ENCODE results near the gene SNX10.

The SNX10 gene

GRCh38 chr7:26390016-26390415 lies 98.4 kb downstream of the SNX10 start:
- Histone ChIP-seq H3K79me2 (ENCODE audit: control insufficient read depth, low read length) (no peaks in the 10 kb centered on the region), H3K27ac (ENCODE audit: low read depth, low read length) (no peak overlapping the region), H3K4me1 (ENCODE audit: control insufficient read depth, low read length) (peaks cover 6% of the 10 kb centered on the region; the same call in 1 of the 2 replicates), H3K9me3 (ENCODE audit: control insufficient read depth, insufficient read depth, low read length) (no peaks in the 10 kb centered on the region), H3F3A (ENCODE audit: control insufficient read depth, insufficient read depth) (peaks cover 3% of the 10 kb centered on the region; the same call in 1 of the 2 replicates), H3K4me2 (ENCODE audit: low read length) (no peak overlapping the region), H3K36me3 (ENCODE audit: control insufficient read depth, low read length) (no peaks in the 10 kb centered on the region), H3K9me2 (replicated peaks; ENCODE audit: control insufficient read depth, low read length) (no peaks in the 10 kb centered on the region), H3K27me3 (ENCODE audit: control insufficient read depth, low read length) (peaks cover 67% of the 10 kb centered on the region), H4K20me1 (ENCODE audit: control insufficient read depth, insufficient read depth, low read depth, low read length) (no peaks in the 10 kb centered on the region), H3K4me3 (ENCODE audit: low read length) (no peak overlapping the region)
- TF ChIP-seq CTCF (IDR thresholded peaks at IDR 0.05; ENCODE audit: low read depth, low read length, poor library complexity, severe bottlenecking), result no peak

- Histone ChIP-seq H3K27me3 (ENCODE audit: control insufficient read depth, low read length) (peaks cover 36% of the 10 kb centered on the region), H3K4me2 (ENCODE audit: low read length) (no peak overlapping the region), H3K9me3 (ENCODE audit: control insufficient read depth, insufficient read depth, low read length) (no peaks in the 10 kb centered on the region), H3K36me3 (ENCODE audit: control insufficient read depth, low read length) (no peaks in the 10 kb centered on the region), H3K9me2 (replicated peaks; ENCODE audit: control insufficient read depth, low read length) (no peaks in the 10 kb centered on the region), H3K4me1 (ENCODE audit: control insufficient read depth, low read length) (peaks cover 26% of the 10 kb centered on the region), H3K27ac (ENCODE audit: low read depth, low read length) (no peak overlapping the region), H3K4me3 (ENCODE audit: low read length) (no peak overlapping the region), H3K79me2 (ENCODE audit: control insufficient read depth, low read length) (no peaks in the 10 kb centered on the region), H4K20me1 (ENCODE audit: control insufficient read depth, insufficient read depth, low read depth, low read length) (no peaks in the 10 kb centered on the region), H3F3A (ENCODE audit: control insufficient read depth, insufficient read depth) (peaks cover 17% of the 10 kb centered on the region)
- TF ChIP-seq EZH2phosphoT487 (IDR thresholded peaks at IDR 0.05; ENCODE audit: borderline replicate concordance, low read length), result no peak
- no peak for TF ChIP-seq CTCF (IDR thresholded peaks at IDR 0.05; ENCODE audit: low read depth, low read length, poor library complexity, severe bottlenecking)
Measured at GRCh38 chr7:26393818-26394217, 102.2 kb downstream of the SNX10 start.

GRCh38 chr7:26397332-26397731 lies 105.7 kb downstream of the SNX10 start:
- TF ChIP-seq CTCF (IDR thresholded peaks at IDR 0.05; ENCODE audit: low read depth, low read length, poor library complexity, severe bottlenecking) (no peak), EZH2phosphoT487 (IDR thresholded peaks at IDR 0.05; ENCODE audit: borderline replicate concordance, low read length) (no peak)
- Histone ChIP-seq H3K27me3 (ENCODE audit: control insufficient read depth, low read length) (peaks cover 9% of the 10 kb centered on the region), H3K79me2 (ENCODE audit: control insufficient read depth, low read length) (no peaks in the 10 kb centered on the region), H3K9me3 (ENCODE audit: control insufficient read depth, insufficient read depth, low read length) (no peaks in the 10 kb centered on the region), H3K36me3 (ENCODE audit: control insufficient read depth, low read length) (no peaks in the 10 kb centered on the region), H3K27ac (ENCODE audit: low read depth, low read length) (peak overlapping the region; percentile 88), H3K4me2 (ENCODE audit: low read length) (peak overlapping the region; percentile 93), H3K4me3 (ENCODE audit: low read length) (peak overlapping the region; percentile 75; the same call in 1 of the 2 replicates), H3F3A (ENCODE audit: control insufficient read depth, insufficient read depth) (peaks cover 24% of the 10 kb centered on the region), H4K20me1 (ENCODE audit: control insufficient read depth, insufficient read depth, low read depth, low read length) (no peaks in the 10 kb centered on the region), H3K4me1 (ENCODE audit: control insufficient read depth, low read length) (peaks cover 42% of the 10 kb centered on the region), H3K9me2 (replicated peaks; ENCODE audit: control insufficient read depth, low read length) (no peaks in the 10 kb centered on the region)

Measured in DOHH2 (cell line).